Kasumi-1 (cell line): ENCODE results near the gene SLC1A2.

Experiments
- DNase-seq, 2 experiments: peaks; one replicate each; lab custom pipeline; 2025; lab: John Stamatoyannopoulos, UW

The SLC1A2 gene

DNA sequence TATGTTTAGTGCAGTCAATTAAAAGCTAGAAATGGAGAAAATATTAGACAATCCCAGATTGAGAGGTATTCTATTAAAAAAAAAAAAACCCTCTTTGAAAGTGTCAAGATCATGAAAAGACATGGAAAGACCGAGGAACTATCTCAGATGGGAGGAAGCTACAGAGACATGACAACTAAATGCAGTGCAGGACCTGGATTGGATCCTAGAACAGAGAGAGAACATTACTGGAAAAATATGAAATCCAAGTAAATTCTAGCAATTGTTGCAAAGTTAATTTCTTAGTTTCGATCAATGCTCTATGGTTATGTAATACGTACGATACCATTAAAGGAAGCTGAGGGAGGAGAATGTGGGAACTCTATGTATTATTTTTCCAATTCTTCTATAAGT is 43.2 kb downstream of the SLC1A2 start:
- DNase-seq, result no peak

DNA sequence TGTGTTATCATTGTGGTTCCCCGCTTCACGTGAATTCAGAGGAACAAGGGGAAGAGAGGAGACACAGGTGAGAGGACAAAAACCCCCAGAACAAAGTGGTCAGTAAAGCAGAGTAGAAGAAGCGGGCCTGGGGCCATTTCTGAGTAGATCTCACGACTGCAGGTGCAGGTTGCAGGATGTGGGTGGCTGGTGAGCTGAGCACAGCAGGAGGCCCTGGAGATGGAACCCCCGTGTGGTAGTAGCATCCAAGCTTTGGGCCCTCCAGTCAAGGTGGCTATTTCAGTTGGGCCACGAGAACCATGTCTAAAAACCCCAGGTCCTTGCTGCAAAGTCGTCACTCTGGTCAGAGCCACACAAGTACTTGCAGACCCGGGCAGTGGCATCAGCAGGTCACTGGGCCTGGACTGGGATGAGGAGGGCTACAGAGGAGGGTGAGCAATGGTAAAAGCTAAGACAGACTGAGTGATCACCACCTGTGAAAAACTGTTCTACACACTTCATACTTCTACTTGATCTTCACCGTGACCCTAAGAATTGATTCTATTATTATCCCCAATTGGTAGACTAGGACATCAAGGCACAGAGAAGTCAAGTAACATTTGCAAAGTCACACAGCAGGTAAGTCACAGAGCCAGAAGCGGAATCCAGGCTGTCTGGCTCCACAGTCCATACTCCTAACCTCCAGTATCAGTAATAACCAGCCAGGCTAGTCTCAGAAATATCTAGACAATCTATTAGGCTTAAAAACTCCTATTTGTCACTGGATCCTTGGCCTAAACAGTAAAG is 43.8 kb downstream of the SLC1A2 start:
- DNase-seq, result no peak

DNA sequence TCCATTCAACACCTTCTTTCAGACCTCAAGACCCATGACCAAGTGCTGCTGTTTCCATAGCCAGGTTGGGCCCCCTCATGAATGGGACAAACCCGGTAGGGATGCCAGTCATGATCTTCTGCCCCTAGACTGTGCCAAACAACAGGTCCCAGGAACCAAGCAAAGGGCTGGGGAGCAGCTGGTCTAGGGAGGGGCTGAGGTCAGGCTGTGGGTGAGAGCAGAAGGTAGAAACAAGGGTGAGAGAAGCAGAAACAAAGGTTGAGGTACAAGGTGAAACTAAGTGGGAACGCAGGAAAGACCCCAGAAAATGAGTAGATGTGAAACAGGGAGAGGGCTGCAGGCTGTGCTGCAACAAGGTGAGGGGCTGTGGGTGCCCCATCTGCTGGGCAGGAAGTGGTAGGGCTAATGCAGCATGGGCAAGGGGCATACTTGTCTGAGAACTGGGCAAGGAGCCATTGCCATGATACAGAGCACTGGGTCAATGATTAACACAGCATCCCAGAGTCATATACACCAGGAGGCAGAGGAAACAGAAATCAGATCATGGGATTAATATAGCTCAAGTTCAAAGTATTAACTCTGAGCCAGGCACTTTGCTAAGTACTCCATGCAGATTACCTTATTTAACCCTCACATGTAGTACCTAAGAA is 45.9 kb downstream of the SLC1A2 start:
- no peak for DNase-seq

DNA sequence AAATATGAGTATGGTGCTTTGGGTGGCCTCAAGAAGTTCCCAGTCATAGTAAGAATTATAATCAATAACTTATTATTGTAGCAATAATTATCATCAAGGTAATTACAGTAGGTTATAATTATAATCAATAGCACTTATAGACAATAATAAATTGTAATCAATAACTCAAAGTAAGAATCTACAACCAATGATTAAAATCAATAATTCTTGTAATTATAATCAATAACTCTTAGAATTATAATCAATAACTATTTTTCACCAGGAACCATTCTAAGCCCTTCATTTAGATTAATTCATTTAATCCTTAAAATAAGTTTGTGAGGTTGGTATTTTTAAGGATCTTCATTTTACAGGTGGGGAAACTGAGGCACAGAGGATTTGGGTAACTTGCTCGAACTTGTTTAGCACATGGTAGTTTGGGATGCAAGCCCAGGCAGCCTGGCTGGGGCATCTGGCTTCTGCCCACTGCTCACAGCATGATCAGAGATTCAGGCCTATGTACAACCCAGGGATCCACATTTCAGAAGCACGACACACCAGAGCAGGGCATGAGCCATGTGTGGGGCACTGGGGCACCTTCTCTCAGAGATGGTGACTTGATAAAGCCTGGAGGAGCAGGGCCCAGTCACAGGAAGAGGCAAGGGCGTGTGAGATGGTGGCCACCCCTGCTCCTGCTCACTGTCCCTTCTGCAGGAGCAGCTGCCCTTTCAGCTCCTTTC is 46.6 kb downstream of the SLC1A2 start:
- DNase-seq, result no peak

DNA sequence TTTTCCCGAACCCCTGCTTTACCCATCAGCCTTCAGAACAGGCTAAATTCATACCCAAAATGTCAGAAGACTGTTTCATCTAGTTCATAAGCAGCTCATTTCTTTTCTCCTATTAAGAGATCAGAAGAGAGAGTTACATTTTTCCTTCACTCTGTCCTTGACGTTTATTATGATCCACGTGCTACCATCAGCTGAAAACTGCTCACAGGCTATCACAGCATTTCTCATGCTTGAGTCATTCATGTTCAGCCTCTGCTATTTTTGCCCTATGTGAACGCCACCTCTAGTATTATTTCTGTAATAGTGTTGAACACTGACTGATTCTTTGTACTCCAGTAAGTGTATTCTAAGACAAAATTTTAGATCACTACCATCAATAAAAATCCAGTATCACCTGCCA is 51.9 kb downstream of the SLC1A2 start:
- DNase-seq, result no peak

DNA sequence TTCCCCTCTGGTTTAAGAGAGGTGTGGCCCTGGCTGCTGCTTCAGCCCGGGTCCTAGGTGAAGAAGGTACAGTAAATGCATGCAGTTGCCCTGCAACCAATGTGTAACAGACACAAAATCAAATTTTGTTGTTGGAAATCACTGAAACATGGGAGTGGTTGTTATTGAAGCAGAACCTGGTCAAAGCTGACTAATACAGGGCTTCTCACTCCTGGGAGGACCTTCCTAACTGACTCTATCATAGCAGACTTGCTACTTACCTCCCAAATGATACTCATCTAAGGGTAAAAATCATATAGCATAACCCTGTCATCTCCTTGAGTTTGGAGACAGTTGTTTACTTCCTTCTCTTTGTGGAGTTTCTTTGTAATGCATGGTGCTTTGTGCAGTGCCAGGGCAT is 52.6 kb downstream of the SLC1A2 start:
- no peak for DNase-seq

DNA sequence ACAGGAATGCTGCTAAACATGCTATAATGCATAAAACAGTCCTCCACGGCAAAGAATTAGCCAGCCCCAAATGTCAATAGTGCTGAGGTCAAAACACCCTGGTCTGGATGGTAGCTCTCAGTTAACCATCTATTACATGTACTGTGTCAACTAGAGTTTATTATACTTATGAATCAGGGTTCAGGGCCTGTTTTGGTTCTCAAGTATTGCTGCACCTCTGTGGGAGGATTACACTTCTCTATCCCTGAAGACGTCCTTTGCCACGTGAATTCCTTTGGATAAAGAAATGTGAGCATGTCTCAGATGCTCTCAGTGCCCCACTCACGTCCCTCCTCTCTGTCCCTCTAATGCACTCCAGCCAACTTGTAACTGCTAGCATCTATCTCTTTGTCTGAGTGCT is 53.4 kb downstream of the SLC1A2 start:
- DNase-seq, result no peak

DNA sequence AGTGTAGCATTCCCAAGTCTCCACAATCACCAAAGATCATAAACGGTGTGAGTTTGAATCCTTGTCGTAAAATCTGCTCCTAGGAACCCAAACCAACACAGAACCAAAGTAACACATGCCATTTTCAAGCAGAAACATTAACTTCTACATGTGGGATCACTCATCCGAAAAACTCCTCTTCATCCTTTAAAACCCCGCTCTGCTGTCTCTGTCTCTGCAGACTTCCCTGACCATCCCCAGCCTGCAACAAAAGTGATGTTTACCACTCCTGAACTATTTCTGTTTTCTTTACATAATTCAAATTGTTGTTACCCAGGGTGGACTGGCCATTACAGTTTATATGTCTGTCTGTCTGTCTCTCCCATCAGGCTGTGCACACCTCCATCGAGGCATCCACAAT is 54.0 kb downstream of the SLC1A2 start:
- DNase-seq, result no peak

DNA sequence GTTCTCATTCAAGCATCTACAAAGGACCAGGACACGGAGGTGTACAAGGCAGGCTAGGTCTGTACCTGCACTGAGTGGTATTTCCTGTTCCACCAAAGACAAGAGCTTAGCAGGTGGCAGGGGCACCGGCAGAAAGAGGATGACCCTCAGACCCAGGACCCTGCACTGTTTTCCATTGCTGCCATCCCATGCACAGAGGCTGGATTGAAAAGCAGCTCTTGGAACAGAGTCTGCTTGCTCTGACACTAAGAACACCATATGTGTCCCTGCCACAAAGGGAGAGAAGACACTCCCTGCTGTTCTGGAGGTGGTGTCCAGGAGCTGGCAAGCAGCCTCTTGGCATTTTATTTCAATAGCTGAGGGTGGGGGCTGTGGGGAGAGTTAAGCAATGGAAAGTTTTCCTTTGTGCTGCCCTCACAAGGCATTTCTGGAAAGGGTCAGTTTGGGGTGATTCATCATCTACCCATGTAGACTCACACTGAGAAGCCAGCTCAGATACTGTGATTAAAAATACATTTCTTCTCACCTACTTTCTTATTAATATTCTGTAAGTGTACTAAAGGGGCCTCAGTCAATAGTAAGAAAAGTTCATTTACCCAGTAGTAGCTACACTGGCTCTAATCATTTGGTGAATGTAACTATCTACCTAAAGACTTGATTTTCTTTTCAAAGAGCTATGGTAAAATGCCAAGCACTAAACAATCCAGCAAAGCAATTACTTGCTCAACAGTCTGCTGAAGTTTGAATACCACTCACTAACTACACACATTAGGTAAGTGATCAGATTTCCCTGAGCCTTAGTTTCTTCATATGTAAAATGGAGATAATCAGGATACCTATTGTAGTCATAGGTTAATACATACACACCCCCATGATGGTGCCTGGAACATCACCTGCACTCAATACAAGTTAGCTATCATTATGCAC is 55.2 kb downstream of the SLC1A2 start:
- DNase-seq, result no peak

DNA sequence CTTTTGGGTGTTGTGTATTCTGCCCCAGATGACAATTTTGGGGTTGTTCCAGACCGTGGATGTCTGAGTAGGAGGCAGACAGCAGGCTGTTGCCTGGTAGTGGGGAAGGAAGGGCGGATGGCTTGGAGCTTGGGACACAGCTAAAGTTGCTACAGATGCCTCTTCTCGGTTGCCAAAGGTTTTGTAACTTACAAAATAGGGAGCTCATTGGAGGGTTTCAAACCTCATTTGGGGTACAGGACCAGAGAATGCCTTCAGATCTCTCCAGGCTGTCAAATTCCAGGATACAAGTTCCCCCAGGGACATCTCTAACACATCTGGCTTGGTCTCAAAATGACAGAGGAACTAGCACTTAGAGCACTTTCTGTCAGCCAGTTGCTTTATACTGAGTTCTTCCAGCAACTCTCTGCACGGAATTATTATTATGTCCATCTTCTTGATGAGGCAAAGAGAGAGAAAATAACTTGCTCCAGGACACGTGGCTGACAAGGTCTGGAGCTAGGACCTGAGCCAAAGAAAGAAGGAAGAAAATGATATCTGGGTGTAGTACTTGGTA is 56.0 kb downstream of the SLC1A2 start:
- DNase-seq, result no peak

DNA sequence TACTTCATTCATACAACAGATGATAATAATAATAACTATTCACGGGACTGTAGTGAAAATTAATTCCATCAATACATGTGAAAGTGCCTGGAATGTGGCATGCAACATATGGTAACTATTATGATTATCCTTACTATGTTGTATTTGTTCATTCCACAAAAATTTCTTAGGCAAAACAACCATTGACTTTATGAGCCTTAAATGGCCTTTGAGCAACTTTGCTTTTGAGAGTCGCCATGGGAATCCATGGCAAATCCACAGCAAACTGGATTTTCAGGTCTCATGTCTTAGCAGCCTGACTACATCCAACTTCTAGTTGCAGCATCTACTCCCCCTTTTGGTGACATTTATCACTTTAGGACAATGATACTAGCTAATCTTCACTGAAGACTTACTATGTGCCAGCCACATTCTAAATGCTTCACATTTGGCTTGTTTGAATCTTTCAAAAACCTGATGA is 56.8 kb downstream of the SLC1A2 start:
- DNase-seq, result no peak

DNA sequence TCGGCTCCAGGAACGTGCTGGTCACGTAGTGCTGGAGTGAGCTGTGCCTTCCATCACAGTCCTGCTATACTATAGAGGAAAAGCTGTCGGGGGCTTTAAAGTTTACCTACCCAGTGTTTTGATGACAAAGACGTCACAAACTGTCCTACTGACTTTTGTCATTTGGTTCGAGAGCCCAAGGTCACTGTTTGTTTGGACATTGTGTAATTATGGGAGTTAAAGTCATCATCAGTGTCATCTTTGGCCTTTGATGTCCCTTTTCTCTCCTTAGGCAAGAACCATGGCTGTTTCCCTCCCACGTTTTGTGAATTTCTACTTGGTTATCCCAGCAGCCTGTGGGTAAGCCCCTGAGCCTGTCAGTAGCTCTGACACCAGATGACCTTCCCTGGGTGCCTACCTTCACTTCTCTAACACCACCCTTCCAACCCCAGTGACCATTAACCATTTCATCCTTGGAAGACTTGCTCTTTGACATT is 59.3 kb downstream of the SLC1A2 start:
- no peak for DNase-seq

DNA sequence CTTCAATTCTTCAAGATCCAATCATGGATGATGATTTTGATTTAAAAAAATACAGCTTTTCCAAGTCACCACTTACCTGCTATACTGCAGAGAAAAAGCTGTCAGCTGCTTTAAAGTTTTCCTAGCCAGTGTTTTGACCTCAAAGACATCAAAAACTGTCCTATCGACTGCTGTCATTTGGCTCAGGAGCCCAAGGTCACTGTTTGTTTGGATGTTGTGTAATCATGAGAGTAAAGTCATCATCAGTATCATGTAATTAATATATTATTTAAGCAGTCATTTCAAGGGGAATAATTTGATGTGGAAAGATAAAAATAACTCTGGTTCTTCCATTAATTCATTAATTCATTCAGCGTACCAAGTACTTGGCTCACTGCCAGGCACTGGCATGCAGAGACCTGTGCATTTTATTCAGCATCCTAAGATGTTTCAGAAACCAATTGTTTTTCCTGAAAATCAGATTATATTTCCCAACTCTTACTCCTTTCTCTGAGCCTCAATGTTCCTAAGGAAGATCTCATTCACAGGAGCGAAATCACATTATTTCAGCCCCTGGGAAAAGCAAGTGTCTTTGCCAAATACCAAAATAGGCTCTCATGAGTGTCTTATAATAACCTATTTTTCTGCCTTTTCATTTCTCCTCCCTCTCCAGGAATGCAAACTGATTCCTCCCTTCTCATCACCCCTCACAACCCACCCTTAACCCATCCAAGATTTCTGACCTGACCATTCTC is 59.9 kb downstream of the SLC1A2 start:
- DNase-seq, result no peak

DNA sequence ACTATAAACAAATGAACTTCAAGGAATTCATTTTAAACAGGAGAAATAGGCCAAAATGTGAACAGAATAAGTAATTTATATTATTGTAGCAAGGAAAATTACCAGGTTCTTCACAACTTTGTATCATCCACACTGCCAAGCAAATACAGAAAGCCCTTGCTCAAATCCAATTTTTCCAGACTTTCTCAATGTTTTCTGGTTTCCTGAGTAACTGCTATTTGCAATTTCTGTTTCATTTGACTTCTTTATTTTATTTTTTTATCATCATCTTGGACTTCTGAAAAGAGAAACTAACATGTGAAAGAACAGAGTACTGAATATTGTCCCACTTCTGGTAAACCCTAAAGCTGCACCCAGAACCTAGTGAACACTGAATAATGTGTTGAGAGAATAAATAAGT is 61.0 kb downstream of the SLC1A2 start:
- DNase-seq, result no peak

DNA sequence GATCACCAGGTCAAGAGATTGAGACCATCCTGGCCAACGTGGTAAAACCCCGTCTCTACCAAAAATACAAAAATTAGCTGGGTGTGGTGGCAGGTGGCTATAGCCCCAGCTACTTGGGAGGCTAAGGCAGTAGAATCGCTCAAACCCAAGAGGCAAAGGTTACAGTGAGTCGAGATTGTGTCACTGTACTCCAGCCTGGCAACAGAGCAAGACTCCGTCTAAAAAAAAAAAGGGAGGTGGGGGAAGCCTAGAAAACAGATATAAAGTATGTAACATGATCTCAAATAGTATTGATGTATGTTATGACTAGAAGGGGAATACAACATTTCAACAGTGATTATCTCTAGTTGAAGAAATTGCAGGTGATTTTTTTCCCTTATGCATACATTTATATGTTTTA is 61.4 kb downstream of the SLC1A2 start:
- DNase-seq, result no peak

DNA sequence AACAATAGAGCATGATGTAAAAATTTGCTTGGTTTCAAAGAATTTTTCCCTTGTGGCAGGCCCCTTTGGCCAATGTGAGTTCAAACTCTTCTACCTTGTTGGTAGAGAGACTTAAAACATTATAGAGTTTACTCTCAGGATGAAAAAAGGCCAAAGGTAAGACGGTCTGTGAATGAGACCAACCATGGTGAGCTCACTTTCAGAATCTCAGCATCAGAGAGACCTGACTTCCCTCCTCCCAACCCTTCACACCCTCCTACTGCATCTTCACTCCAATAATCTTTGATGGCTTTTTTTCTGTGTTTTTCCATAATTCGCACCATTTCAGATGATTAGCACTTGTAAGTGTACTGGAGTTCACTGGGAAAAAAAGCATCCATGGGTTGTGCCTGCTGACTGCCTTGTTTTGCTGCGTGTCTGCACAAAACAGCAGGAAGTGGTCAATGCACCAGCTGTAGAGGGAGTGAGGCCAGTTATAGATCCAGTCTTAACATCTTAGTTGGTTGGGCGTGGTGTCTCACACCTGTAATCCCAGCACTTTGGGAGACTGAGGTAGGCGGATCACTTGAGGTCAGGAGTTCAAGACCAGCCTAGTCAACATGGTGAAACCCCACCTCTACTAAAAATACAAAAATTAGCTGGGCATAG is 64.1 kb downstream of the SLC1A2 start:
- no peak for DNase-seq

DNA sequence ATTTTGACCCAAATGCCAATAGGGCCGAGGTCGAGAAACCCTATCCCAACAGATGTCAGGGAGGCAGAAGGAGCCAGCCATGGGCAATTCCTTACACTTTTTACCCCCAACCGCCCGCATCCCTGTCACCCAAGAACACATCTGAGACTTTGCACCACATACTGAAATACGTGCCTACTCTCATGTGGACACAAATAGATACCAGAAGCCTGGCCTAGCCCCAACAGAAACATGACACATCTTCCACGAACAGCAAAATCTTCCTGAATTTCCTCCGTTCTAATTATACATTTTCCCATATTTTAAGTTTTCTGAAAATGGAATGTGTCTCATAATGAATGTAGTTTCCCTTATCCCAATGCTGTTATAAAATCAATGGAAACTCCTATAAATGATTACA is 64.7 kb downstream of the SLC1A2 start:
- DNase-seq, result no peak

DNA sequence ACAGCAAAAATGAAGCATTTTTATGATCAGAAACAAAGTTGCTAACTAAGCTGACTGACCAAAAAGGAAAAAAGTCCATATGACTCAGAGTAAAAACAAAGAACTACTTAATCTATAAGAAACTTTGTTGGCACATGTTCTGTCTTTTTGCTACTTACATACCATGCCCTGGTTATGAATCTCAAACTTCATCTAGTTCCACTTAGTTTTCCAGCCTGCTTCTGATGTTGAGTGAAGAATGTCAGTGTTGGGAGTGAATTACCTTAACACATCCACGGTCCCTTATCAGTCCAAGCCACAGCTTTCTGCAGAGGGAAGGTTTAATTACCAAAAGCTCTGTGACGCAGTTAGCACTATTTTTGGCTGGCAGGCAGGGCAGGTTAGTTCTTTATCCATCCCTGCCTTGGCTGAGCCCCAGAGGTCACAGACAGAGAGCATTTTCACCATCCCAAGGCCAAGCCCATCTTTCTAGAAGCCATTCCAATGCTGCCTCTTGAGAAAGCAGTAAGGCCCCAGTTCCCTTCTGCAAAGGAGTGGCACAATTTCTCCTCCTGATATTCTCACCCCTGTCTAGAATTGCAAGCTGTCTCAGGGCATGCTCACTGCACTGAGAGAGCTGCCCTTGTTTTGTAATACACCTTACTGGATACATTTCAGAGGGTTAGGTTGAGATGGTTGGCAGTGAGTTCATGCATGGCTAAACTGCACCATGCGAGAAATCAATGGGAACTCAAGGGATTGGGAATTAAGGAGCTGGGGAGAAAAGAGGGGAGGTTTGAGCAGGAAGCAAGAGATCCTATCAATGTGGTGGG is 67.1 kb downstream of the SLC1A2 start:
- no peak for DNase-seq

DNA sequence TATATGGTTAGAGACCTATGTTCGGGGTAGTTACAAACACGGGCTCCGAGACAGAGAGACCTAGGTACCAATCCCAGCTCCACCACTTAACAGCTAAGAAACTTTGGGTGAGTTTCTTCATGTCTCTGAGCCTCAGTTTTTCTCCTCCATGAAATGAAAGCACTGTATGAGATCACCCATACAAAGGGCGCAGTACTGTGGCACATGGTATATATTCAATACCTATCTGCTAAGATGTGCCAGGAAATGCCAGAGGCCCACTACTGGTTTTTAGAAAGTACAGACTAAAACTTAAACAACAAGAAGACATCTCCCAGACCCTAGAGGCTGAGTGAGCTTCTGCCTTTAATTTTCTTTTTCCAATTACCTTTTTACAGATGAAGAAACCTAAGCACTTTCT is 69.5 kb downstream of the SLC1A2 start:
- no peak for DNase-seq
